NCI-H1417 (cell line): ENCODE data around the gene SEC22A.

Source experiments
- DNase-seq, 3 experiments: peaks; one replicate each; lab custom pipeline; 2025; lab: John Stamatoyannopoulos, UW

Gene SEC22A, protein sequence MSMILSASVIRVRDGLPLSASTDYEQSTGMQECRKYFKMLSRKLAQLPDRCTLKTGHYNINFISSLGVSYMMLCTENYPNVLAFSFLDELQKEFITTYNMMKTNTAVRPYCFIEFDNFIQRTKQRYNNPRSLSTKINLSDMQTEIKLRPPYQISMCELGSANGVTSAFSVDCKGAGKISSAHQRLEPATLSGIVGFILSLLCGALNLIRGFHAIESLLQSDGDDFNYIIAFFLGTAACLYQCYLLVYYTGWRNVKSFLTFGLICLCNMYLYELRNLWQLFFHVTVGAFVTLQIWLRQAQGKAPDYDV

DNA sequence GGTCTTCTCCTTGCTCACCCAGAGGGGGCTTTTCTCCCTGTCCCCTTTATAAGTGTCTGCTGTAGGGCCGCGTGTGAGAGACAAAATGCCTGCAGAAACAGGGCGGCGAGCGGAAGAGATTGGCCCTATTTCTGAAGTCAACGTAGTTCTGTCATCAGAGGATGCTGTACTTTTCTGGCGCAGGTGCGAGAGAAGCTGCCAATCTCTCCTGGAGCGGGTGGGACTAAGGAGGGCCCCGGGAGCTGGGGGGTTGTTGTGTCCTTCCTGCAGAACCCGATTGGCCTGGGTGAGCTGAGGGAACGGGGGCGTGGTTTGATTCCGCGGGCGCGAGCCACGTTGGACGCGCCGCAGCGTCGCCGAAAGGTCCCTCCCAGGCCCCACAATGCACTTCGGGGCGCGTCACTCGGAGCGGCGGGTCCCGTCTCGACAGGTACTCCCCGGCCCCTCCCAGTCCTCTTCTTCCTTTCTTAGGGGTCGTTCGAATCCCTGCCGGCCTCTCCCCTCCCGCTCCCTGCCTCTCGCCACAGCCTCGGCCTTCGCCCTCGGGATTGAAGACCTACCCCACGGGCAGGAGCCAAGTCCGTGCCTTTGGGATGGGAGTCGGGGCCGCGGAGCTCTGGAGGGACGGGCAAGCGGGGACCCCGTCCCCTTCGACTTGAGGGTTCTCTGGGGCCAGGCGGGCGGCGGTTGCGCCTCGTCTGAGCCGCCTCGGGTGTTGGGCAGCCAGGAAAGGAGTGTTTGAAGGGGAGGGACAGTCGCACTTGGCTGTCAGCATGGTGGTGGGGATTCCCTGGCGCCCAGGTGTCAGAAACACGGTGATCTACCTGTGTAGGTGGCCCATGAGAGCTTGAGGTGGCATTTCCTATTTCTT, at the start of gene SEC22A:
Gene SEC22A (plus strand): TSS at position 387 of the 871 bp plus-strand sequence. CDS start 7,275 bp downstream, outside the sequence.
- peak; percentile 96 to 98 (median 97) for DNase-seq

DNA sequence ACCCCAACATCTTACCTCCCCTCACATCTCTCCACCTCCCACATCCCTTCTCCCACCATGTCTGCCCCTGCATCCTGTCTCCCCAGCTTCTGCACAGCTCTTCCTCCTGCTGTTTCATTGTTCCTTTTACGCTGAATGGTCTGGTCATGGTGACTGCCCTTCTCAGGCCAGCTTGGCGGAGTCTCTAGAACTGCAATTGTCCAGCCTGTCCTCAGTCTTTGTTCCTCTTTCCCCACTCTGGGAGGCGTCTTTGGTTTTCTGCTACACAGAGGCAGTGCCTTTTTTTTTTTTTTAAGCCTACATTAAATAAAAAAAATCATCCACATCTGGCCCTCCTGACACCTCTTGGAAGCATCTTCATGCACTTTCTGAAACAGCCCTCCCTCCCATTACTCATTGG, 49.1 kb upstream of the SEC22A start:
- DNase-seq: no peak

DNA sequence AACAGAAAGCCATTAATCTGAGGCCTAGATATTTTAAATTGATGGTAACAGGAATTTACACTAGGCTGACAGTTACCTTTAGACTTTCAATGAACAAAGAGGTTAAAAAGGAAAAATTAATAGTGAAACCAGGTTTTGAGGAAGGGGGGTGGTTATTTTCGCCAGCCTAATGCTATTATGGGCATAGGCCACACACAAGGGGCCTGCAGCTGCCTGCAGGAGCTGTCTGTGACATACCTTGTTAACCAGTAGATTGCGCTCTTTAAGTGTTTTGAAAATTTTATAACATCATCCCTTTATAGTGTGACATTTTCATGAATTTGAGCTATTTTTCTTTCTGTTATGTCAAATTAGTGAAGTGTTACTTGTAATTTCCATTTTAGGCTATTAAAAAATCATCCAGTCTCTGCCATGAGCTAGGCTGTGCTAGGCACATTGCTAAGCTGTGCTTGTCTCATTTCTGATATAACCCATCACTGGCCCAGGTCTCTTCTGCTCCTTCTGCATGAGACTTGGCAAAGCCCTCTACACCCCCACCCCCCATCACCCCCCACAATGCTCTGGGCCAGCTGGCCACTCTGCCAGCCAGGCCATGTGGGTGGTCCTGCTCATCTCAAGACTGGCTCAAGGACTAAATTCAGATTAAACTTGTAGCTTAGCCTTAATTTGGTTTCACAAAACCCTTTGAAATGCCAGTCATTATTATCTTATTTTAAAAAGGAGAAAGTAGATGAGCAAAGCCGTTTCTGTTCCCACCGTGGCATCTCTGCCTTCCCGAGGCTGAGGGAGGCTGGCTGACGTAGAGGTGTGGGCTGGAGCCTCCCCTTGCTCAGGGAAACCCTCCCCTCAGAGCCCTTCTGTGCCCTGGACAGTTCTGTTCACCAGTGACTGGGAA, 48.4 kb upstream of the SEC22A start:
- no peak for DNase-seq

DNA sequence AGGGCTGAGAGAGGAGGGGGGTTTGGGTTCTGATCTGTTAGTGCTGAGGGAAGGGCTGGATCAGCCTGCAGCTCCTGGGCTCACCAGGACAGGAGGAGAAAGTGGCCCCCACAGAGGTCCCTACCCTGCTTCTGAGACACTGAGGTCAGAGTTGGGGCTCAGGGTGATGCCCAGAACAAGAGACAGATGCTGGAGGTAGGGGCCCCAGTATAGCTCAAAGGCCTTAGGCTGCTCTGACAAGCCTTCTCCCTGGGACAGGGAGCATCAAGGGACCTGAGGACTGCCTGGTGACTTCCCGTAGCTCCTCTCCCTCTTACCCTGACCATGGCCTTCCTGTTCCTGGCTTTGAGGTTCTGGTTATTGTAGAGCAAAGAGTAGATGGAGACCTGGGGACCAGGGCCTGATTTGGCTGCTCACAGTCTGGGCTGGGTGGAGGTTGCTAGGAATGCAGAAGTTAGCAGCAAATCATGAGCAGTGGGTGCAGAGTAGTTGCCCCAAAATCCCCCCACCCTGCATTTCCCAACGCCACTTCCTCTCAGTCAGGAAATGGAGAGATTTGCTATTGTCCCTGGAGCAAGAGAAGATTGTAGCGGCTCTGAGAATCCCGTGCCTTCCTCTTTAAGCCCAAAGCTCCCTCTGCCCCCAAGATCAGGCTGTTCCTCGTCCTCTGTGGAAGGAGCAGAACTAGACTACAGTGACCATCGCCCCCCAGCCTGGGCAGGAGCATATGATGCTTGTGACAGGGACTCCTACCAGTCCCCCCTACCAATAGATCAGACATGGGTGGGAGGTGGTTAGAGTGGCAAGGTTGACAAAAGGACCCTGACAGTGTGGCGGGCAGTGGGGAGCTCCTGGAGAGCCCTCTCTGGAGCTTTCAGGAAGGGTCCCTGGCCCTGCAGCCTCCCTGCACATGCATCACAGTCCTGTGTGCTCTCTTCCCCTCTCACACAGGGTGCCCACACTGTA, 47.4 kb upstream of the SEC22A start:
- no peak for DNase-seq

DNA sequence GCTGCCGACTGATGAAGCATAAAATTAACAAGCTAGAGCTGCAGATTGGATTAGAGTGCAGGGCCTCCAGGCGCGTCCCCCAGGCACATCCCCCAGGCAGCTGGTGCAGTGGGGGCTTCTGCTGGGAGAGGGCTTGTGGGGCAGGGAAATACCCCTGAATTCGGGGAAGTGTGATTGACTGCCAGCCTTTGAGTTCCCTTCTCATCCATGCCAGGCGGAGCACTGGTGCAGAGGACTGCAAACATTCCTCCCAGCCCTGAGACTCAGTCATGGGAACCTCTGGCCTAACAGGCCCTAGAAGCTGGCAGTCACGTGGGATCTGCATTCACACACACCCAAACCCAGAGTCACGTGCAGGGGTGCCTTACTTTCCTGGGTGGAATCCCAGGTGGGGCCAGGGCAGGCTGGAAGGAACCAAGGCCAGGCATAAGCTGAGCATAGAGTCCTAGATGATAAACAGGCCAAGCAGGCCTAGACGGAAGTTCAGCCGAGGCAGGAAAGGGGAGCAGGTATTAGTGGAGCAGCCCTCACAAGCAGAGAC, 46.2 kb upstream of the SEC22A start:
- no peak for DNase-seq

DNA sequence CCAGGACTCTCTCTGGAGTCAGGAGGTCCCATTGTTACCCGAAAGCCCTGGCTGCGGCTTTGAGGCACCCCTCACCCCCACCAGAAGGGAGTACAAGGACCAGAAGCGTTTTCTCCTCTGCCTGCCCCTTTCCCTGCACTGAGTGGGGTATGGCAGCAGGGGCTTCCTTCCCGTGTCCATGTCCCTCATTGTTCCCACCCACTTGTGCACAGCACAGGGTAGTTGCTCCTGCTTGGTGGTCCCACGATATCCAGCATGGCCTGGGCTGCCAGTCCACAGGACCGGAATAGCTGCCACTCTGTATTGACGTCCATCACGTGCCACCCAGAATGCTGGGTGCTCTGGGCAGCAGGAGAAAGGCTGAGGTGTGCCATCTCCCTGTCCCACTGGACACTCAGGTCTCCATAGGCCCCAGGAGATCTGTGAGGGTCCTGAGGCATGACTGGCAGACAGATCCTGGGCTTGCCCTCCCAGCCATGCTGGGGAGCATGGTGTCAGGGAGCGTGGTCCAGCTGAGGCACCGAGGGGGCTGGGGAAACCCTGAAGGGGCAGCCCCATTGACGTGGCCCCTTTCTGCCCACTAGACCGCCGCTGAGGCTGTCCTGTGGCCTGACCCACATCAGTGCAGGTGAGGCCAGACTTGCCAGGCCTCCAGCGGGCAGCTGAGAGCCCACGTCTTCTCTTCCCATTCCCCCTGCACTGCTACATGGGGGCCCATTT, 45.3 kb upstream of the SEC22A start:
- DNase-seq: no peak

DNA sequence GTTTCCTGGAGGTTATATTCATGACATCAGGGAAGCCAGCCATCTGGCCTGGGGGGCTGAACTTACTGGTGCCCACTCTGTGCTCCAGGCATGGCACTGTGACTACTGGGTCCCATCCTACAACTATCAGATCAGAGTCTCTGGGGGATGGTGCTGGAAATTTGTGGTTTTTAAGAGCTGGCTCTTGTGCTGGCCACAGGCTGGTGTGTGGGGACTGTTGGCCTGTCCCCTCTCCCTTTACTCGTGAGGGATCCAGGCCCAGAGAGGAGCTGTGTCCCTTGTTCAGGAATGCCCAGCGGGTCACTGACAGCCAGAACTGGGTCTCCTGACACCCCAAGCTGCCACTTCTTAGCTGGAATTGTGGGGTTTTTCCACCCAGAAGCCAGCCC, 44.5 kb upstream of the SEC22A start:
- DNase-seq: no peak

DNA sequence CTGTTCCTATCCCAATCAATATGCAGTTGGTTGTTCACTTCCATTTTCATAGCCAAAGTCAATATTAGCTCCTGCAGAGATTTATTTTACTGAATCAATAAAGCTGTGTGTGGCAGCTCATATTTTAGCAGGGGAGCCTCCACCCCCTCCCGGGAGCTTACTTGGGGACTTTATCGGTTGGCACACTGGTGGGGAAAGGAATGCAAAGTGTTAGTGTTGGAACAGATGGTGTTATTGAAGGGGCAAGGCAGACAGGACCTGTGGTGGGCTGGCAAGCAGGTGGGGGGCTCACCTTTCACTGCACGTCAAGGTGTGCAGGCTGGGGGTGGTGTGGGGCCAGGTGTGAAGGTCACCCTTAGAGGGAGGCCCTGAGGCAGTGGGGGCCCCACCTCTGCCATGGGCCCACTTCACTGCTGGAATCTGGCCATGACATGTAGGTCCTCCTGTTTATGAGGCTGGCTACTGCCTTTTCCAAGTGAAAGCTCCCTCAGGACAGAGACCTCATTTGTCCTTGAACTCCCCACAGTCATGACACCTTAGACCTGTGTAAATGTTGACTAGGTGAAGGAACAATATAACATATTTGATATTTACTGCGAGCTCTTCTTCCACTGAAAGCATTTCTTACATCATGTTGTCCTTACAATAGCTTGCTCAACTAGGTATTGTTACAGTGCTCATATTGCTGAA, 44.0 kb upstream of the SEC22A start:
- DNase-seq: no peak

DNA sequence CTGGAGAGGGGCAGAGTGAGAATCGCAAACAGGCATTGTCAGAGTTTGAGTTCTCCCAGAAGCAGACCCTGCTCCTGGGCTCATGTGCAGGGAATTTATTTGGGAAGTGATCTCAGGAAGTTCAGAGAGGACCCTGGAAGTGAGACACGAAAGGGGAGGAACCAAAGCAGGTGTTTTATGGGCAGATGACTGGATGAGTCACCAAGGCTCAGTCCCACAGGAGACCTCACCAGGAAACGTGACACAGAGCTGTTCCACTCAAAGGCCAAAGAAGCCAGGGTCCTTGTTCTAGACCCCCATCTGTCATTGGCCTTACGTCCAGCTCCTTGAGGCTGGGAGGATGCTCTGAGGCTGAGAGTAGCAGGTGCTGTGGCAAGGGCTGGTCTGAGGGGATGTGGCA, 43.4 kb upstream of the SEC22A start:
- no peak for DNase-seq

DNA sequence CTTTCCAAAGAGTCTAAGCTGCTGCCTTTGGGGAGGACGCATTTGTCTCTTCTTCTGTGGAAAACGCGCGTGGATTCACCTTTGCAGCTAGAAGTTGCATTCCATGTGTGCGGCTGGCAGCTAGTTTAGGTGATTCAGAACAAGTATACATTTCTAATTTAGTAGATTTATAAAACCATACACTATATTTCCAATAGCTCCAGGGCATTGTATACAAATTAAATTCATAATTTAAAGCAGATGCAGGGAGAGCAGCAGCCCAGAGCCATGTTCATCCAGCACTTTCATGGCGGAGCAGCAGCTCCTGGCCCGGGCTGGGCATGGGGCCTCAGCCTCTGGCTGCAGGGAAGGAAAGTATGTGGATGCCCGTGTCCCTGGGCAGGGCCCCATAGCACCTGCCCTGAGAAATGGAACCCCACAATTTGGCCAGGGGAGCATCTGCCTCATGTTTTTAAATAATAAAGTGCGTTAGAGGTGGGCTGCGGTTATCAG, 42.8 kb upstream of the SEC22A start:
- DNase-seq: no peak

DNA sequence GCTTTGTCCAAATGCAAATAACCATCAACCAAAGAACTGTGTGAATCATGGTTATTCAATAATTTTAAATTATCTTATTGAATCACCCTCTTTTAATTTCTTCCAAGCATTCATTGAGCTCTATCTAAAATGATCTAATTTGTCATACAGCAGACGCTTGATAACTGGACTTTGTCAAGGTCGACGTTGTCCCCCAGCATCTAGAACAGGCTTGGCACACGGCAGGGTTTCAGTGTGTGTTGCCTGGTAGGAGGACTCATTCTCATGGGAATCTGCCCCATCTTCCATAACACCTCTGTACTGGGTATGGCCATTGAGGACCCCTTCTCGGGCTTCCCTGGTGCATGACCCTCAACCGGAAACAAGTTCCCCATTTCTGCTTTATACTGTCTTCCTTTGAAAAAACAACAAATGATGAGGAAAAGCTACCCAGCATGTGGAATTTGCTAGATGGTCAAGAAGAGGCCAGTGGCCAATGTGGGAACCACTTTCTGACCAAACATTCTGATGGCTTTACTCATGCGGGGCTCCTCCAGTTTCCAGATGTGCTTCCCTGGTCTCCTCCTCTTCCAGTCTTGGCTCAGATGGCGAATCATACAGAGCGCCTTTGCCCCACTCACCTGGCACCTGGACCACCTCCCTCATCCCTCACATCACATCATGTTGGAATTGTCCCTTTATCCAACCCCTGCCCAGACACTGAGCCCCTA, 41.7 kb upstream of the SEC22A start:
- no peak for DNase-seq

DNA sequence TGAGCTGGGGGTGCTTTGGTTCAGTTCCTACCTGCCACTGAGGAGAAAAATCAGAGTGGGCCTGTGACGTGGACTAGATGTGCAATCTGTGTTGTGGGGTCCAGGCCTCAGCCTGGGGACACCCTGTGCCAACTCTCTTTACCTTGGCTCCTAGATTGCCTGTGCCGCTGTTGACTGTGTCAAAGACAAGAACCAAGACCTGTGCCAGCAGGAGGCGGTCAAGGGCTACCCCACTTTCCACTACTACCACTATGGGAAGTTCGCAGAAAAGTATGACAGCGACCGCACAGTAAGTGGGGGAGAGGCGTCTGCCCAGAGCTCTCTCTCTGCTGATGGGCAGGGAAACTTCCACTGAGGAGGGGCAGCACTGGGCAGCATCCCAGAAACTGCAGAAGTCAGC, 40.6 kb upstream of the SEC22A start:
- no peak for DNase-seq

DNA sequence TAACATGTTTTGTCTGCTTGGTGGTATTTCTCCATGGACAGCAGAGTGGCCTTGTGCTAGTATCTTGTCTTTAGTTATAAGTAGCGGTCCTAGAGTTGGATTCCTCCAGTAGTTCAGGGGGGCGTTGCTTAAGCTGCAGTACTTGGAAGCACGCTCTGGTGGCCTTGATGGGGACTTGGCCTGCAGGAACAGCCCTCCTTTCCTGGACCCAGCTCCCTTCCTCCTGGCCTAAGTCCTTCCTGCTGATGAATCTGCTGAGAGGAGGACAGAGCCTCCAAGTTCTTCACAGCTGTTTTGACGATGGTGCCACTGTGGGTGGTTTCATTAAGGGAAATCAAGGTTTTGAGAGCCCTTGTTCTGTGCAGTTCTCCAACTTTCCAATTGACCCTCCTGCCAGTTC, 38.6 kb upstream of the SEC22A start:
- no peak for DNase-seq

DNA sequence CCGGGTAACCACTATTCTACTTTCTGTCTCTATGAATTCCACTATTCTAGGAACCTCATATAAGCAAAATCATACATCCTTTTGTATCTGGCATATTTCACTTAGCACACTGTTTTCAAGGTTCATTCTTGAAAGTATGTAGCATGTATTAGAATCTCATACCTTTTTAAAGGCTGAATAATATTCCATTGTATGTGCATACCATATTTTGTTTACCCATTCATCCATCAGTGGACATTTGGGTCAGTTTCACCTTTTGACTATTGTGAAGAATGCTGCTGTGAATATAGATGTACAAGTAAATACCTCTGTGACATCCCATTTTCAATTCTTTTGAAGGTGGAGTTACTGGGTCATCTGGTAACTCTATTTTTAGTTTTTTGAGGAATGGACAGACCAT, 36.6 kb upstream of the SEC22A start:
- DNase-seq: no peak

DNA sequence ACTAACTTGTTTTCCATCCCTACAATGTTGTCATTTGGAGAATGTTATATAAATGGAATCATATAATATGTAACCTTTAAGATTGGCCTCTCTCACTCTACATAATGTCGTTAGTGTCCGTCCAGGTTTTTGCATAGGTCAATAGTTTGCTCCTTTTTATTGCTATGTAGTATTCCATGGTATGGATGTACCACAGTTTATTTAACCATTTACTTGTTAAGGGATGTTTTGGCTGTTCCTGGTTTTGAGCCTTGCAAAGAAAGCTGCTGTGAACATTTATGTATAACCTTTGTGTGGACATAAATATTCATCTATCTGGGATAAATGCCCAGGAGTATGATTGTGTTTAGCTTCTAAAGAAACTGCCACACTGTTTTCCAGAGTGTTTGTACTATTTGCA, 34.1 kb upstream of the SEC22A start:
- DNase-seq: no peak

DNA sequence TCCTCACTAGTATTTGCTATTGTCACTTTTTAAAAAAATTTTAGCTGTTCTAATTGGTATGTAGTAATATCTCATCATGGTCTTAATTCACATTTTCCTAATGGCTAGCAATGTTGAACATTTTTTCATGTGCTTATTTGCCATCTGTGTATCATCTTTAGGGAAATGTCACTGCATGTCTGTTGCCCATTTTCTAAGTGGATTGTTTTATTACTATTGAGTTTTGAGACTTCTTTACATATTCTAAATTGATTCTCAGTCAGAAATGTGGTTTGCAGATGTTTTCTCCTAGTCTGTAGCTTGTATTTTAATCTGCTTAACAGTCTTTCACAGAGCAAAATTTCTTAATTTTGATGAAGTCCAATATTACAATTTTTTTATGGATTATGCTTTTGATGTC, 33.6 kb upstream of the SEC22A start:
- DNase-seq: no peak

DNA sequence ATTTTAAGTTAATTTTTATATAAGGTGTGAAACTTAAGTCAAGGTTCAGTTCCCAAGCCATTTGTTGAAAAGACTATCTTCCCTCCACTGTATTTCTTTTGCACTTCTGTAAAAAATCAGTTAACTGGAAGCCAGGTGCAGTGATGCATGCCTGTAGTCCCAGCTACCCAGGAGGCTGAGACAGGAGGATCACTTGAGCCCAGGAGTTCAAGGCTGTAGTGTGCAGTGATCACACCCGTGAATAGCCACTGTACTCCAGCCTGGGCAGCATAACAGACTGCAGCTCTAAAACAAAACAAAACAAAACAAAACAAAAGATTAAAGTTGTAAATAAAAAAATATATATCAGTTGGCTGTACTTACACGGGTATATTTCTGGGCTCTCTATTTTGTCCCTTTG, 33.1 kb upstream of the SEC22A start:
- DNase-seq: no peak

DNA sequence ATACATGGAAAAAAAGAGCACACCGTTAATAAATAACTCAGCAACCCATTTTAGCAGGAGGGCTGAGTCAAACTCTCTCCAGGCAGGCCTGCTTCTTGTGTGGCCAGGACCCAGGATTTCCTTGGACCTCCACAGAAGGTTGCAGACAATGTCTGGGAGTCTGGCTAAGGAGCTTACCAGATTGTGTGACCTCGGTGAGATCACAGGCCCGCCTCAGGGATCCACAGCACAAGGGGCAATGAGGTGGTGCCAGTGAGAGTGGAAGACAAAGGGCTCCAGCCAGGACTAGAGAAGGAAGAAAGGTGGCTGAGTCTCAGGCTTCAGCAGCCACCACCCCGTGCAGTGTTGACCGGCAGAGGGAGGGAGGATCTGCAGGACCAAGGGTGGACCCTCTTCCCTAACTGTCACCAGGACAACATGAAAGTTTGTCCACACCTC, 32.2 kb upstream of the SEC22A start:
- no peak for DNase-seq

DNA sequence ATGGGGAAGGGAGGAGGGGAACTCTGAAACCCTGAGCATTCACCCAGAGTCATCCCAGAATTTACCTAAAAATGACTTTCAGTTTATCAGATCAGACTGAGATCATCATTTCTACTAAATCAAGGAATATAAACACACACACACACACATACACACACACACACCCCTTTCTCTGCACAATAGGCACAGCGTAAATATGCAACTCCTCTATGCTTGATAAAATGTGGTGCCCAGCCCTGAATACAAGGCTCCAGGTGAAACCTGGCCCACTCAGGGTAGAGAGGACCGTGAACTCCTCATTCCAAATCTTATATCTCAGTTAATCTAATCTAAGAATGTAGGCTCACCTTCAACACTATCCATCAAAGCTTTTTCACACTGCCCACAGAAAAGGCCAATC, 31.8 kb upstream of the SEC22A start:
- no peak for DNase-seq
